H1 (cell line): ENCODE measurements around the gene LAIR2. TPM values are rescaled to one million over a fixed set of nuclear protein-coding genes. Genes with fewer than 3 reads are reported as not detected.

Experiments used
- CTCF ChIA-PET: fragments of 300-600 bp; sonication (Branson Sonifier 250); formaldehyde crosslinking; loops from one replicate; lab custom pipeline; 2021; ENCODE audit not compliant: partially characterized antibody; lab: Charles Lee
- POLR2A ChIA-PET: fragments of 300-600 bp; sonication (Branson Sonifier 250); formaldehyde crosslinking; loops from one replicate; lab custom pipeline; 2021; ENCODE audit warnings: inconsistent platforms; ENCODE audit not compliant: partially characterized antibody; lab: Charles Lee
- DNase-seq, 2 experiments: peaks; one replicate each; pipeline versions ENCODE4 v3.0.0 to v3.0.0-alpha.2; 2010 to 2022; ENCODE audit warnings: low spot score in 2 of 2, low read depth in 1 of 2, mixed read lengths in 1 of 2
- FAIRE-seq: peaks from 2 replicates; lab custom pipeline; 2011; peaks lifted over from hg19 to GRCh38; lab: Jason Lieb, UNC
- H2AFZ ChIP-seq: 2 replicates; pipeline ENCODE4 v1.8.1; 2012; ENCODE audit warnings: low read length, inconsistent platforms
- H2AK5ac ChIP-seq: 2 replicates; pipeline ENCODE4 v1.6.1; 2013; ENCODE audit warnings: low read depth, low read length
- H2BK120ac ChIP-seq: replicated peaks from 2 replicates; pipeline ENCODE3; 2013; ENCODE audit warnings: low read depth, low read length, inconsistent platforms
- H2BK12ac ChIP-seq: 2 replicates; pipeline ENCODE4 v1.6.1; 2013; ENCODE audit warnings: low read depth, low read length
- H2BK15ac ChIP-seq: 2 replicates; pipeline ENCODE4 v1.6.1; 2013; ENCODE audit warnings: low read length
- H2BK20ac ChIP-seq: 2 replicates; pipeline ENCODE4 v1.6.1; 2013; ENCODE audit warnings: low read length
- H2BK5ac ChIP-seq: 2 replicates; pipeline ENCODE4 v1.6.1; 2013; ENCODE audit warnings: low read depth, low read length
- H3K14ac ChIP-seq: 2 replicates; pipeline ENCODE4 v1.6.1; 2013; ENCODE audit warnings: inconsistent platforms; ENCODE audit not compliant: insufficient read length
- H3K18ac ChIP-seq: 2 replicates; pipeline ENCODE4 v1.6.1; 2013; ENCODE audit warnings: low read length; ENCODE audit errors: extremely low read depth
- H3K23ac ChIP-seq: 2 replicates; pipeline ENCODE4 v1.6.1; 2013; ENCODE audit warnings: inconsistent platforms; ENCODE audit not compliant: insufficient read length
- H3K23me2 ChIP-seq: 2 replicates; pipeline ENCODE4 v1.6.1; 2013; ENCODE audit warnings: low read depth, low read length
- H3K27ac ChIP-seq: 2 replicates; pipeline ENCODE4 v1.6.1; 2011; ENCODE audit warnings: low read depth, low read length, inconsistent platforms
- H3K27me3 ChIP-seq, 4 experiments: replicated peaks in 1 of 4; 1 replicate in 1 of 4; 2 replicates in 3 of 4; pipeline versions ENCODE4 v1.6.1 to v1.8.1; 2011 to 2013; ENCODE audit warnings: low read length in 3 of 4, mild to moderate bottlenecking in 3 of 4, inconsistent platforms in 2 of 4, mixed read lengths in 2 of 4, moderate library complexity in 1 of 4; ENCODE audit not compliant: control insufficient read depth in 3 of 4, insufficient read depth in 3 of 4; ENCODE audit errors: extremely low read depth in 1 of 4
- H3K36me3 ChIP-seq, 4 experiments: 2 replicates each; pipeline versions ENCODE4 v1.6.1 to v1.8.1; 2011 to 2013; ENCODE audit warnings: mild to moderate bottlenecking in 4 of 4, low read length in 3 of 4, moderate library complexity in 2 of 4, control low read depth in 1 of 4, inconsistent platforms in 1 of 4; ENCODE audit not compliant: insufficient read depth in 4 of 4, control insufficient read depth in 2 of 4
- H3K4ac ChIP-seq: replicated peaks from 2 replicates; pipeline ENCODE3; 2013; ENCODE audit warnings: low read length, low read depth, mixed read lengths, inconsistent platforms; ENCODE audit not compliant: insufficient read length
- H3K4me1 ChIP-seq, 4 experiments: replicated peaks in 1 of 4; 1 replicate in 1 of 4; 2 replicates in 3 of 4; pipeline versions ENCODE4 v1.6.1 to v1.8.1; 2011 to 2013; ENCODE audit warnings: low read length in 3 of 4, inconsistent platforms in 2 of 4, mixed read lengths in 1 of 4; ENCODE audit not compliant: insufficient read depth in 4 of 4, control insufficient read depth in 3 of 4
- H3K4me2 ChIP-seq, 2 experiments: 2 replicates each; pipeline versions ENCODE4 v1.6.1 to v1.8.1; 2011 to 2013; ENCODE audit warnings: low read depth in 2 of 2, low read length in 2 of 2, control low read depth in 1 of 2, inconsistent platforms in 1 of 2, mild to moderate bottlenecking in 1 of 2; ENCODE audit not compliant: insufficient read depth in 1 of 2
- H3K4me3 ChIP-seq, 4 experiments: fragments of 200-600, 300-600 bp in 1 of 4; sonication (generic), shearing (Covaris generic), sonication (Bioruptor Twin) in 1 of 4; 2 replicates each; pipeline versions ENCODE4 v1.5.1 to v1.8.1; 2011 to 2016; ENCODE audit warnings: low read length in 4 of 4, low read depth in 3 of 4, control low read depth in 2 of 4, inconsistent platforms in 2 of 4, mild to moderate bottlenecking in 2 of 4, mixed read lengths in 1 of 4, moderate library complexity in 1 of 4; ENCODE audit not compliant: insufficient read depth in 2 of 4; ENCODE audit errors: extremely low read depth in 1 of 4
- H3K56ac ChIP-seq: replicated peaks from 2 replicates; pipeline ENCODE3; 2013; ENCODE audit warnings: low read depth, mild to moderate bottlenecking, mixed read lengths, low read length, inconsistent platforms; ENCODE audit not compliant: insufficient read length
- H3K79me1 ChIP-seq: 2 replicates; pipeline ENCODE4 v1.6.1; 2013; ENCODE audit warnings: low read depth, low read length, control low read depth
- H3K79me2 ChIP-seq, 2 experiments: 2 replicates each; pipeline versions ENCODE4 v1.6.1 to v1.8.1; 2012 to 2013; ENCODE audit warnings: low read length in 2 of 2, mild to moderate bottlenecking in 2 of 2, inconsistent platforms in 1 of 2; ENCODE audit not compliant: insufficient read depth in 2 of 2, control insufficient read depth in 1 of 2
- H3K9ac ChIP-seq, 4 experiments: replicated peaks in 1 of 4; 1 replicate in 1 of 4; 2 replicates in 3 of 4; pipeline versions ENCODE4 v1.6.1 to v1.8.1; 2011 to 2013; ENCODE audit warnings: low read depth in 3 of 4, low read length in 3 of 4, control low read depth in 2 of 4, mild to moderate bottlenecking in 2 of 4, moderate library complexity in 2 of 4, inconsistent platforms in 1 of 4; ENCODE audit errors: extremely low read depth in 1 of 4
- H3K9me3 ChIP-seq, 2 experiments: 2 replicates each; pipeline versions ENCODE4 v1.6.1 to v1.8.1; 2012 to 2013; ENCODE audit warnings: mild to moderate bottlenecking in 2 of 2, moderate library complexity in 2 of 2, control low read depth in 1 of 2, inconsistent platforms in 1 of 2, low read depth in 1 of 2, low read length in 1 of 2, mixed read lengths in 1 of 2; ENCODE audit not compliant: insufficient read depth in 2 of 2
- H4K20me1 ChIP-seq, 2 experiments: replicated peaks in 1 of 2; 2 replicates each; pipeline versions ENCODE3 to v1.8.1; 2011 to 2013; ENCODE audit warnings: inconsistent platforms in 2 of 2, low read length in 2 of 2, mild to moderate bottlenecking in 1 of 2; ENCODE audit not compliant: insufficient read depth in 2 of 2, control insufficient read depth in 1 of 2
- H4K5ac ChIP-seq: 2 replicates; pipeline ENCODE4 v1.6.1; 2013; ENCODE audit warnings: low read length, low read depth, mixed read lengths, inconsistent platforms; ENCODE audit not compliant: insufficient read length
- H4K8ac ChIP-seq: 2 replicates; pipeline ENCODE4 v1.8.0; 2013; ENCODE audit warnings: mild to moderate bottlenecking, moderate library complexity, low read length, inconsistent platforms; ENCODE audit not compliant: insufficient read depth; ENCODE audit errors: extremely low read depth
- H4K91ac ChIP-seq: replicated peaks from 2 replicates; pipeline ENCODE3; 2013; ENCODE audit warnings: low read length, mixed read lengths, inconsistent platforms; ENCODE audit not compliant: insufficient read length
- CBX8 ChIP-seq: fragments of 300-800, 300-1000 bp; sonication (generic); IDR thresholded peaks from 2 replicates; pipeline ENCODE4 v1.7.1; 2016; ENCODE audit warnings: low read depth, low read length, borderline replicate concordance
- E2F6 ChIP-seq: IDR thresholded peaks from 2 replicates; pipeline ENCODE4 v1.6.1; 2012; ENCODE audit warnings: inconsistent platforms
- EZH2 ChIP-seq: fragments of 200-600 bp; sonication (generic); IDR thresholded peaks from 2 replicates; pipeline ENCODE4 v1.7.1; 2012; ENCODE audit warnings: low read depth, mild to moderate bottlenecking, moderate library complexity, low read length, inconsistent platforms; ENCODE audit not compliant: severe bottlenecking
- FOSL1 ChIP-seq: IDR thresholded peaks from 2 replicates; pipeline ENCODE4 v1.6.1; 2011; ENCODE audit warnings: mild to moderate bottlenecking, low read depth, low read length, moderate library complexity; ENCODE audit not compliant: insufficient read depth
- GTF2F1 ChIP-seq: IDR thresholded peaks from 2 replicates; pipeline ENCODE4 v1.6.1; 2012; ENCODE audit warnings: low read depth, low read length, improper control_type of control experiment, borderline replicate concordance
- TAF7 ChIP-seq: optimal IDR thresholded peaks from 2 replicates; pipeline ENCODE3; 2011; ENCODE audit warnings: low read depth, mild to moderate bottlenecking, inconsistent platforms, low read length, moderate library complexity, borderline replicate concordance
- WGBS, 2 experiments: shearing (Covaris generic) in 1 of 2; methylation state at CpG; one replicate each; pipeline versions ENCODE4 v1.1.6 to v1.1.7; 2013 to 2015; ENCODE audit warnings: low lambda C conversion rate in 2 of 2, mixed read lengths in 2 of 2, inconsistent platforms in 1 of 2, low coverage in 1 of 2, missing lambda C conversion rate in 1 of 2; ENCODE audit not compliant: insufficient replicate concordance in 2 of 2, insufficient coverage in 1 of 2, insufficient read length in 1 of 2; ENCODE audit errors: extremely low coverage in 1 of 2, missing lambda C conversion rate in 1 of 2; 5-methylcytosine and 5-hydroxymethylcytosine counted together
- polyA plus RNA-seq, 7 experiments: library from polyadenylated mRNA; depleted of rRNA in 3 of 7; stranded (reverse) in 5 of 7; unstranded in 2 of 7; fragments of >200 nt in 5 of 7; fragments of 200-250 nt in 2 of 7; gene quantifications; 1 replicate in 5 of 7; 2 replicates in 1 of 7; 4 replicates in 1 of 7; pipeline versions ENCODE4 v1.2.1 to v1.2.3, GENCODE V29; 2011 to 2013; ENCODE audit warnings: missing spikeins in 2 of 7, mixed read lengths in 2 of 7
- total RNA-seq: library from RNA; stranded (reverse); fragmentation: NEBNext Ultra II Directional; extraction: Animal tissue kit (Norgen Biotek cat#: 25700); gene quantifications from 2 replicates; pipeline ENCODE4 v1.2.1, GENCODE V29; 2021

LAIR2 gene
- total and polyA plus RNA-seq, 2 of the 8 experiments (the other 6 are each of a cell fraction or from before 2014, with no cell fraction given): not detected

- Histone ChIP-seq H2AFZ (no peak overlapping the region), H3K4ac (no peak overlapping the region), H3K27me3 (no peaks in the 10 kb centered on the region), H4K91ac (no peak overlapping the region), H3K4me1 (no peaks in the 10 kb centered on the region; a peak in 2 of 7 replicates), H2AK5ac (no peak overlapping the region), H3K23me2 (peaks cover 5% of the 10 kb centered on the region; the same call in 1 of the 2 replicates), H3K23ac (no peak overlapping the region), H3K4me2 (no peak overlapping the region), H3K27ac (no peak overlapping the region), H3K36me3 (peaks cover 0 to 3% (median 0%) of the 10 kb centered on the region in 4 experiments; a peak in 1 of 8 replicates), H2BK15ac (no peak overlapping the region), H3K14ac (no peak overlapping the region), H2BK120ac (no peak overlapping the region), H3K56ac (no peak overlapping the region), H3K79me2 (no peaks in the 10 kb centered on the region; a peak in 1 of 4 replicates), H2BK20ac (no peak overlapping the region), H2BK5ac (no peak overlapping the region), H3K9ac (no peak overlapping the region), H2BK12ac (no peak overlapping the region), H3K9me3 (peaks cover 48 to 85% of the 10 kb centered on the region in 2 experiments), H3K79me1 (no peaks in the 10 kb centered on the region), H4K5ac (no peak overlapping the region), H4K8ac (no peak overlapping the region), H3K4me3 (no peak overlapping the region), H4K20me1 (peaks cover 0 to 2% of the 10 kb centered on the region in 2 experiments), H3K18ac (no peak overlapping the region)
- no peak for TF ChIP-seq GTF2F1
- TF ChIP-seq EZH2: no peak
- no peak for TF ChIP-seq E2F6
- no peak for TF ChIP-seq TAF7
- no peak for TF ChIP-seq CBX8
- no peak for TF ChIP-seq FOSL1
- POLR2A ChIA-PET: no interaction called here
- CTCF ChIA-PET: no interaction called here
- WGBS, 2 experiments: 89% methylated on average over 16 of the region's 16 CpGs; no CpG with 5 or more reads in 1 of the 2 experiments
- no peak for FAIRE-seq
- no peak for DNase-seq
Measured at GRCh38 chr19:54548806-54549205, 46.2 kb downstream of the LAIR2 start.
